IMR-90 (cell line): ENCODE results near the gene IQSEC1.

Experiments
- BHLHE40 ChIP-seq: fragments of 150-350 bp; IDR thresholded peaks from 2 replicates; pipeline ENCODE4 v1.6.1; 2016; ENCODE audit warnings: mild to moderate bottlenecking, low read depth, low read length
- MAFK ChIP-seq: IDR thresholded peaks from 2 replicates; pipeline ENCODE4 v1.6.1; 2012; ENCODE audit warnings: low read depth, low read length, improper control_type of control experiment
- MAZ ChIP-seq: IDR thresholded peaks from 2 replicates; pipeline ENCODE4 v1.6.1; 2012; ENCODE audit warnings: low read depth, mild to moderate bottlenecking, low read length, improper control_type of control experiment, moderate library complexity, borderline replicate concordance
- NFE2L2 ChIP-seq: fragments of 150-350 bp; IDR thresholded peaks from 2 replicates; pipeline ENCODE4 v1.6.1; 2016; ENCODE audit warnings: low read depth, mild to moderate bottlenecking, low read length
- POLR2A ChIP-seq: IDR thresholded peaks from 2 replicates; pipeline ENCODE4 v1.6.1; 2012; ENCODE audit warnings: mild to moderate bottlenecking, low read depth, low read length
- RAD21 ChIP-seq: IDR thresholded peaks from 2 replicates; pipeline ENCODE4 v1.6.1; 2012; ENCODE audit warnings: low read length, improper control_type of control experiment
- RCOR1 ChIP-seq: IDR thresholded peaks from 2 replicates; pipeline ENCODE4 v1.6.1; 2012; ENCODE audit warnings: mild to moderate bottlenecking, low read length, improper control_type of control experiment; ENCODE audit not compliant: insufficient replicate concordance
- RFX5 ChIP-seq: IDR thresholded peaks from 2 replicates; pipeline ENCODE4 v1.8.0; 2012; ENCODE audit warnings: low read depth, mild to moderate bottlenecking, low read length, moderate library complexity
- TF ChIP-seq, protein P1 (sequence below): conservative IDR thresholded peaks from 2 replicates; pipeline ENCODE4 v1.5.1; 2012; ENCODE audit warnings: mild to moderate bottlenecking, low read depth, low read length, improper control_type of control experiment

GRCh38 chr3:12885583-12885930 lies 187.7 kb downstream of the IQSEC1 start:
- TF ChIP-seq MAFK = no peak
- TF ChIP-seq POLR2A = no peak
- TF ChIP-seq, protein P1, sequence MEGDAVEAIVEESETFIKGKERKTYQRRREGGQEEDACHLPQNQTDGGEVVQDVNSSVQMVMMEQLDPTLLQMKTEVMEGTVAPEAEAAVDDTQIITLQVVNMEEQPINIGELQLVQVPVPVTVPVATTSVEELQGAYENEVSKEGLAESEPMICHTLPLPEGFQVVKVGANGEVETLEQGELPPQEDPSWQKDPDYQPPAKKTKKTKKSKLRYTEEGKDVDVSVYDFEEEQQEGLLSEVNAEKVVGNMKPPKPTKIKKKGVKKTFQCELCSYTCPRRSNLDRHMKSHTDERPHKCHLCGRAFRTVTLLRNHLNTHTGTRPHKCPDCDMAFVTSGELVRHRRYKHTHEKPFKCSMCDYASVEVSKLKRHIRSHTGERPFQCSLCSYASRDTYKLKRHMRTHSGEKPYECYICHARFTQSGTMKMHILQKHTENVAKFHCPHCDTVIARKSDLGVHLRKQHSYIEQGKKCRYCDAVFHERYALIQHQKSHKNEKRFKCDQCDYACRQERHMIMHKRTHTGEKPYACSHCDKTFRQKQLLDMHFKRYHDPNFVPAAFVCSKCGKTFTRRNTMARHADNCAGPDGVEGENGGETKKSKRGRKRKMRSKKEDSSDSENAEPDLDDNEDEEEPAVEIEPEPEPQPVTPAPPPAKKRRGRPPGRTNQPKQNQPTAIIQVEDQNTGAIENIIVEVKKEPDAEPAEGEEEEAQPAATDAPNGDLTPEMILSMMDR = no peak
- no peak for TF ChIP-seq RAD21
- TF ChIP-seq RFX5 = no peak
- TF ChIP-seq NFE2L2 = no peak
- no peak for TF ChIP-seq BHLHE40
- TF ChIP-seq RCOR1 = no peak
- no peak for TF ChIP-seq MAZ
